KBM-7 (cell line): ENCODE data around the gene CTPS1.

Experiments used
- DNase-seq: peaks from one replicate; pipeline ENCODE4 v3.0.0-alpha.2; 2015
- in situ Hi-C: fragments of 300-500 bp; cut with MboI; formaldehyde crosslinking; loops from 2 replicates; pipeline ENCODE4 v1.14.3; 2020; ENCODE audit warnings: low sequenced_read_pairs, low pct_unique_long_range_greater_than_20kb, mixed read lengths

CTPS1 gene

GRCh38 chr1:40956407-40956806, 23.1 kb upstream of the CTPS1 start:
- in situ Hi-C loops: loop anchor here (10.0 kb wide), 1 partner anchor 112 kb away; no protein-coding TSS in a partner anchor
- DNase-seq: no peak

GRCh38 chr1:40958210-40958609, 21.3 kb upstream of the CTPS1 start:
- in situ Hi-C loops: loop anchor here (10.0 kb wide), 1 partner anchor 113 kb away; no protein-coding TSS in a partner anchor
- DNase-seq: no peak

- in situ Hi-C loops: no loop called here
- no peak for DNase-seq
These were observed 14.0 kb upstream of the CTPS1 start for GRCh38 chr1:40965531-40965930.

- no peak for DNase-seq
- in situ Hi-C loops: no loop called here
These were observed 13.1 kb upstream of the CTPS1 start for GRCh38 chr1:40966417-40966816.

- no peak for DNase-seq
- in situ Hi-C loops: no loop called here
These were observed 10.1 kb upstream of the CTPS1 start for GRCh38 chr1:40969445-40969844.

- in situ Hi-C loops: no loop called here
- peak; percentile 50 for DNase-seq
These were observed 7.5 kb upstream of the CTPS1 start for GRCh38 chr1:40971966-40972365.

GRCh38 chr1:40973912-40974311, 5.6 kb upstream of the CTPS1 start:
- peak; percentile 31 for DNase-seq
- in situ Hi-C loops: no loop called here

GRCh38 chr1:40974945-40975344, 4.6 kb upstream of the CTPS1 start:
- in situ Hi-C loops: no loop called here

GRCh38 chr1:40976952-40977690, 2.4 kb upstream of the CTPS1 start:
- no peak for DNase-seq
- in situ Hi-C loops: no loop called here

More at GRCh38 chr1:40974945-40975344, 4.6 kb upstream of the CTPS1 start:
- peak; percentile 24 for DNase-seq

- in situ Hi-C loops: no loop called here
- DNase-seq: no peak
These were observed 1.8 kb upstream of the CTPS1 start for GRCh38 chr1:40977716-40978115.

GRCh38 chr1:40978886-40979240, 633 bp upstream of the CTPS1 start:
- no peak for DNase-seq
- in situ Hi-C loops: no loop called here

GRCh38 chr1:40980068-40980452, 564 bp downstream of the CTPS1 start:
- in situ Hi-C loops: no loop called here
- no peak for DNase-seq

GRCh38 chr1:40980453-40981121, 1.1 kb downstream of the CTPS1 start:
- peak; percentile 56 for DNase-seq
- in situ Hi-C loops: no loop called here

GRCh38 chr1:40981691-40982448, 2.4 kb downstream of the CTPS1 start:
- in situ Hi-C loops: no loop called here
- DNase-seq: no peak

GRCh38 chr1:40982721-40983120, 3.2 kb downstream of the CTPS1 start:
- DNase-seq: no peak
- in situ Hi-C loops: no loop called here

GRCh38 chr1:40983286-40983685, 3.8 kb downstream of the CTPS1 start:
- DNase-seq: no peak
- in situ Hi-C loops: no loop called here

- DNase-seq: no peak
- in situ Hi-C loops: no loop called here
These were observed 4.6 kb downstream of the CTPS1 start for GRCh38 chr1:40984066-40984465.

- no peak for DNase-seq
- in situ Hi-C loops: no loop called here
These were observed 5.0 kb downstream of the CTPS1 start for GRCh38 chr1:40984531-40984930.

- in situ Hi-C loops: no loop called here
- DNase-seq: no peak
These were observed 5.7 kb downstream of the CTPS1 start for GRCh38 chr1:40985161-40985560.

GRCh38 chr1:40985875-40986274, 6.4 kb downstream of the CTPS1 start:
- DNase-seq: no peak
- in situ Hi-C loops: no loop called here
